Measurements from ENCODE around the gene RBCK1.

The RBCK1 gene

GRCh38 chr20:407953-408842 is at the start of gene RBCK1:
Gene RBCK1 (plus strand): TSS chr20:408299. CDS start chr20:408758, 459 bp downstream.
- peaks cover 33% of the 10 kb centered on the region for H3K36me3 ChIP-seq (ENCODE audit: insufficient read depth, low read depth, low read length)
- H3K4me1 ChIP-seq (ENCODE audit: insufficient read depth, low read length): peaks cover 6% of the 10 kb centered on the region; the same call in 1 of the 2 replicates
- no peaks in the 10 kb centered on the region for H3K27me3 ChIP-seq (ENCODE audit: insufficient read depth, low read length)

GRCh38 chr20:358891-359555 is 49.1 kb upstream of the RBCK1 start:
- Histone ChIP-seq H3K27me3 (ENCODE audit: insufficient read depth, low read length) (no peaks in the 10 kb centered on the region; the same call in 1 of the 2 replicates), H3K4me1 (ENCODE audit: insufficient read depth, low read length) (no peaks in the 10 kb centered on the region; the same call in 1 of the 2 replicates), H3K9ac (ENCODE audit: low read depth, low read length) (no peak overlapping the region), H3K36me3 (ENCODE audit: insufficient read depth, low read depth, low read length) (no peaks in the 10 kb centered on the region), H3K4me3 (ENCODE audit: low read length) (no peak overlapping the region), H3K9me3 (ENCODE audit: insufficient read depth, low read depth, low read length) (no peaks in the 10 kb centered on the region), H3K27ac (ENCODE audit: low read length) (no peak overlapping the region)

More at GRCh38 chr20:407953-408842, at the start of gene RBCK1:
- Histone ChIP-seq H3K27ac (ENCODE audit: low read length) (no peak within 1 kb of the TSS), H3K4me3 (ENCODE audit: low read length) (peak within 1 kb of the TSS; percentile 97), H3K9ac (ENCODE audit: low read depth, low read length) (peak within 1 kb of the TSS; percentile 93), H3K9me3 (ENCODE audit: insufficient read depth, low read depth, low read length) (no peaks in the 10 kb centered on the region)

- no peak overlapping the region for H3K4me3 ChIP-seq (ENCODE audit: low read length)
- H3K9me3 ChIP-seq (ENCODE audit: insufficient read depth, low read depth, low read length): no peaks in the 10 kb centered on the region
- H3K27ac ChIP-seq (ENCODE audit: low read length): no peak overlapping the region
- no peaks in the 10 kb centered on the region for H3K36me3 ChIP-seq (ENCODE audit: insufficient read depth, low read depth, low read length)
- no peak overlapping the region for H3K9ac ChIP-seq (ENCODE audit: low read depth, low read length)
- H3K4me1 ChIP-seq (ENCODE audit: insufficient read depth, low read length): no peaks in the 10 kb centered on the region; the same call in 1 of the 2 replicates
- H3K27me3 ChIP-seq (ENCODE audit: insufficient read depth, low read length): no peaks in the 10 kb centered on the region; the same call in 1 of the 2 replicates
Observed at GRCh38 chr20:361561-361960, 46.5 kb upstream of the RBCK1 start.

- Histone ChIP-seq H3K9ac (ENCODE audit: low read depth, low read length) (no peak overlapping the region), H3K4me1 (ENCODE audit: insufficient read depth, low read length) (no peaks in the 10 kb centered on the region; the same call in 1 of the 2 replicates), H3K9me3 (ENCODE audit: insufficient read depth, low read depth, low read length) (no peaks in the 10 kb centered on the region), H3K27me3 (ENCODE audit: insufficient read depth, low read length) (no peaks in the 10 kb centered on the region; the same call in 1 of the 2 replicates), H3K36me3 (ENCODE audit: insufficient read depth, low read depth, low read length) (no peaks in the 10 kb centered on the region), H3K27ac (ENCODE audit: low read length) (no peak overlapping the region), H3K4me3 (ENCODE audit: low read length) (no peak overlapping the region)
Observed at GRCh38 chr20:362271-363254, 45.5 kb upstream of the RBCK1 start.

GRCh38 chr20:363319-364078 is 44.6 kb upstream of the RBCK1 start:
- no peaks in the 10 kb centered on the region for H3K36me3 ChIP-seq (ENCODE audit: insufficient read depth, low read depth, low read length)
- H3K4me3 ChIP-seq (ENCODE audit: low read length): no peak overlapping the region
- H3K27me3 ChIP-seq (ENCODE audit: insufficient read depth, low read length): no peaks in the 10 kb centered on the region; the same call in 1 of the 2 replicates
- H3K27ac ChIP-seq (ENCODE audit: low read length): no peak overlapping the region
- no peaks in the 10 kb centered on the region; the same call in 1 of the 2 replicates for H3K4me1 ChIP-seq (ENCODE audit: insufficient read depth, low read length)
- H3K9me3 ChIP-seq (ENCODE audit: insufficient read depth, low read depth, low read length): no peaks in the 10 kb centered on the region
- no peak overlapping the region for H3K9ac ChIP-seq (ENCODE audit: low read depth, low read length)

GRCh38 chr20:364905-365794 is 42.9 kb upstream of the RBCK1 start:
- no peak overlapping the region for H3K9ac ChIP-seq (ENCODE audit: low read depth, low read length)
- H3K36me3 ChIP-seq (ENCODE audit: insufficient read depth, low read depth, low read length): no peaks in the 10 kb centered on the region
- H3K4me3 ChIP-seq (ENCODE audit: low read length): no peak overlapping the region
- no peak overlapping the region for H3K27ac ChIP-seq (ENCODE audit: low read length)
- H3K9me3 ChIP-seq (ENCODE audit: insufficient read depth, low read depth, low read length): no peaks in the 10 kb centered on the region
- H3K4me1 ChIP-seq (ENCODE audit: insufficient read depth, low read length): no peaks in the 10 kb centered on the region; the same call in 1 of the 2 replicates
- H3K27me3 ChIP-seq (ENCODE audit: insufficient read depth, low read length): no peaks in the 10 kb centered on the region; the same call in 1 of the 2 replicates

- Histone ChIP-seq H3K9ac (ENCODE audit: low read depth, low read length) (no peak overlapping the region), H3K36me3 (ENCODE audit: insufficient read depth, low read depth, low read length) (no peaks in the 10 kb centered on the region), H3K27me3 (ENCODE audit: insufficient read depth, low read length) (no peaks in the 10 kb centered on the region), H3K4me3 (ENCODE audit: low read length) (no peak overlapping the region), H3K4me1 (ENCODE audit: insufficient read depth, low read length) (no peaks in the 10 kb centered on the region), H3K9me3 (ENCODE audit: insufficient read depth, low read depth, low read length) (no peaks in the 10 kb centered on the region), H3K27ac (ENCODE audit: low read length) (no peak overlapping the region)
Observed at GRCh38 chr20:366041-366718, 41.9 kb upstream of the RBCK1 start.

GRCh38 chr20:366719-367485 is 41.2 kb upstream of the RBCK1 start:
- H3K9ac ChIP-seq (ENCODE audit: low read depth, low read length): no peak overlapping the region
- H3K4me1 ChIP-seq (ENCODE audit: insufficient read depth, low read length): no peaks in the 10 kb centered on the region
- H3K9me3 ChIP-seq (ENCODE audit: insufficient read depth, low read depth, low read length): no peaks in the 10 kb centered on the region
- H3K27ac ChIP-seq (ENCODE audit: low read length): no peak overlapping the region
- H3K4me3 ChIP-seq (ENCODE audit: low read length): no peak overlapping the region
- no peaks in the 10 kb centered on the region for H3K36me3 ChIP-seq (ENCODE audit: insufficient read depth, low read depth, low read length)
- H3K27me3 ChIP-seq (ENCODE audit: insufficient read depth, low read length): no peaks in the 10 kb centered on the region

GRCh38 chr20:367486-367887 is 40.6 kb upstream of the RBCK1 start:
- no peaks in the 10 kb centered on the region for H3K4me1 ChIP-seq (ENCODE audit: insufficient read depth, low read length)
- H3K4me3 ChIP-seq (ENCODE audit: low read length): no peak overlapping the region
- no peaks in the 10 kb centered on the region for H3K27me3 ChIP-seq (ENCODE audit: insufficient read depth, low read length)
- H3K9ac ChIP-seq (ENCODE audit: low read depth, low read length): no peak overlapping the region
- no peaks in the 10 kb centered on the region for H3K9me3 ChIP-seq (ENCODE audit: insufficient read depth, low read depth, low read length)
- H3K27ac ChIP-seq (ENCODE audit: low read length): no peak overlapping the region
- no peaks in the 10 kb centered on the region for H3K36me3 ChIP-seq (ENCODE audit: insufficient read depth, low read depth, low read length)

Measured in iPS-20b (cell line).